ENCODE measurements around the gene PLPPR4. TPM values are rescaled to one million over a fixed set of nuclear protein-coding genes. Genes with fewer than 3 reads are reported as not detected.

Gene PLPPR4
- total RNA-seq, 1 donor from 2014 or later: not detected

- intact Hi-C loops (cut with micrococcal nuclease): no loop called here
Measured at GRCh38 chr1:99347041-99347684, 82.9 kb downstream of the PLPPR4 start.

- intact Hi-C loops (cut with micrococcal nuclease): no loop called here
Measured at GRCh38 chr1:99348397-99349132, 84.3 kb downstream of the PLPPR4 start.

GRCh38 chr1:99352821-99353220 lies 88.5 kb downstream of the PLPPR4 start:
- intact Hi-C loops (cut with micrococcal nuclease): no loop called here

- intact Hi-C loops (cut with micrococcal nuclease): no loop called here
Measured at GRCh38 chr1:99358770-99359169, 94.5 kb downstream of the PLPPR4 start.
